ENCODE measurements around the gene NADSYN1.

- TF ChIP-seq CTCF (IDR thresholded peaks at IDR 0.05; ENCODE audit: insufficient read depth, low read length, poor library complexity, severe bottlenecking) (no peak), EZH2phosphoT487 (conservative IDR thresholded peaks at IDR 0.05; ENCODE audit: low read length) (no peak)
Measured at GRCh38 chr11:71548120-71548519, 95.1 kb downstream of the NADSYN1 start, which contains the start of gene KRTAP5-9.

All from SU-DHL-6 (cell line).